Activated CD8-positive, alpha-beta memory T cell treated with anti-CD3 and anti-CD28 coated beads for 24 hours (primary cell): ENCODE measurements around the gene PRKN.
"Not testable (repeated sequence)": the region's sequence is repeated elsewhere in the genome, so short reads cannot be mapped to it uniquely, and the experiment has no call there.

Experiments used
- DNase-seq: peaks from one replicate; pipeline ENCODE4 v3.0.0-alpha.2; 2020

PRKN gene

GRCh38 chr6:162438980-162439379 lies 288.6 kb downstream of the PRKN start:
- no peak for DNase-seq

DNA sequence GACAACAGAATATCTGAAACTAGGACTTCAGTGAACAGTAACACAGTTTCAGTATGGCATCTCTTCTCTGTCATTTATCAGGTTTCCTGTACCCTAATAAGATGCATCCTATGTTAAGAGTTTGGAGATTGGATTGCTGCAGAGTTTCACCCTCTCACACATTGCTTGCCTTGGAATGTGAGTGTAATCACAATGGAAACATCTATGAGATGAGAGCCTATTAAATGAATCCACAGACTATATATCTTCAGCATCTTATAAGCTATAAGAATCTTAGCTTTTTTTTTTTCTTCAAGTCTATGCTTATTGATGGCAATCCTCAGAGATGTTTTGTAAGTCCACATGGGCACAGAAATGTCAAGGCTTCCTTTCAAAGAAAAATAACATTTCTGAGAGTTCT lies 292.5 kb downstream of the PRKN start:
- no peak for DNase-seq

GRCh38 chr6:162421004-162421403 lies 306.6 kb downstream of the PRKN start:
- DNase-seq, result no peak

GRCh38 chr6:162416831-162417537 lies 310.6 kb downstream of the PRKN start:
- no peak for DNase-seq

DNA sequence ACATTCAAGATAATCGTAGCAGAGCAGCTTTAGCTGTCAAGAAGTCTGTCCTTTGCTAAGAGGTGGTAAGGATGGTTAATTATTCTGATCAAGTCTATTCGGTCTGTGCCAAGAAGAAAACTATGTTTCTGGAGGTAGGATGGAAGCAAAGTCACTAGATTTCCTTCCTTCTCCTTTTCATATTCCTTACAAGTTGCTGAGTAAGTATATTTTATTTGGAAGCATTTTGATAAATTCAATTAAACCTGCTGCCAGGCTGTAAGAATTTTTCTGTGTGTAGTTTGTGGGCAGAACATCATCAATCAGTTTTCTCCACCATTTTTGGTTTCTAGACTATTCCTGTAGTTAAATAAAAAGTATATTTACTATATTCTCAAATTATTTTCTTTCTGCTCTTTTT lies 311.3 kb downstream of the PRKN start:
- DNase-seq, result no peak

DNA sequence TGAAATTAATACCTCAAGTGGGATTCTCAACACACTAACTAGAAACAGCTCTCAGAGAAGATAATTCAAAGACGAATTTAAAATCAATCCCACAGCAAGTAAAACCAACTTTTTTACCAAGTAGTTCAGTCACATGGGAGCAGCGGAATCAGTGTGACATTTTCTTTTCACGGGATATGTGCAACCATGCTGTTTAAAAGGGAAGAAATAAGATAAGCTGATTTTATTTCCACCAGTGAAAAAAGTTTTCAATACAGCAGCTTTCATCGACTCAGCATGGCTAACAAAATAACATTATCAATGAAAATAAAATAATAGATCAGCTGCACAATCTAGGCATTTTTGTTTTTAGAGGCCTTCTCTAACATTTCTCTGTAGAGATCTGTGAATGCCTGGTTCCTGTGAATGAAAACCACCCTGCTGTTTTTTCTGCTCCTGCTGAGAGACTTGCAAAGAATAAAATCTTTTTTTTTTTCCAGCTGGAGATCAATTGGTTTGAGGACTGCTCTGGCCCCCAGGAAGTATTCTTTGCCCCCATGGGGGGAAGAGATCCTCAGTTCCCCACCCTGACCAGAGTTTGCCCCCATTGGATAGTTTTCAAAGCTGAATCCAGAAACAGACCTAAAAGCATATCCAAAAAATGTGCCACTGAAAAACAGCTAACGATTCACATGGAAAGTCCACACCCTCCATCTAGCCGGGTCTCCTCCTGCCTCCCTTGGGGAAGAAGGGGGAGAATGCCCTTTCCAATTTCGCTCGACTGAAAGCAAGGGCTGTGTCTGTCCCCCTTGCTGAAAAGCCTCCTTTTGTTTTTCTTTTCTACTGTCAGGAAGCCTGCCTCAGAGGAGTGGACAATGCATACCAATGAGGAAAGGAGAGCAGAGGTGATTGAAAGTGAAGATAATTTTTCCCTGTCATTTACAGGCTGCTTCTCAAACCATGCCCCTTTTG lies 317.6 kb downstream of the PRKN start:
- no peak for DNase-seq

- DNase-seq, result no peak
These were observed 318.6 kb downstream of the PRKN start for GRCh38 chr6:162408826-162409535.

- no peak for DNase-seq
These were observed 322.6 kb downstream of the PRKN start for GRCh38 chr6:162404951-162405350.

GRCh38 chr6:162403031-162403430 lies 324.5 kb downstream of the PRKN start:
- DNase-seq, result no peak

GRCh38 chr6:162395181-162395580 lies 332.4 kb downstream of the PRKN start:
- no peak for DNase-seq

DNA sequence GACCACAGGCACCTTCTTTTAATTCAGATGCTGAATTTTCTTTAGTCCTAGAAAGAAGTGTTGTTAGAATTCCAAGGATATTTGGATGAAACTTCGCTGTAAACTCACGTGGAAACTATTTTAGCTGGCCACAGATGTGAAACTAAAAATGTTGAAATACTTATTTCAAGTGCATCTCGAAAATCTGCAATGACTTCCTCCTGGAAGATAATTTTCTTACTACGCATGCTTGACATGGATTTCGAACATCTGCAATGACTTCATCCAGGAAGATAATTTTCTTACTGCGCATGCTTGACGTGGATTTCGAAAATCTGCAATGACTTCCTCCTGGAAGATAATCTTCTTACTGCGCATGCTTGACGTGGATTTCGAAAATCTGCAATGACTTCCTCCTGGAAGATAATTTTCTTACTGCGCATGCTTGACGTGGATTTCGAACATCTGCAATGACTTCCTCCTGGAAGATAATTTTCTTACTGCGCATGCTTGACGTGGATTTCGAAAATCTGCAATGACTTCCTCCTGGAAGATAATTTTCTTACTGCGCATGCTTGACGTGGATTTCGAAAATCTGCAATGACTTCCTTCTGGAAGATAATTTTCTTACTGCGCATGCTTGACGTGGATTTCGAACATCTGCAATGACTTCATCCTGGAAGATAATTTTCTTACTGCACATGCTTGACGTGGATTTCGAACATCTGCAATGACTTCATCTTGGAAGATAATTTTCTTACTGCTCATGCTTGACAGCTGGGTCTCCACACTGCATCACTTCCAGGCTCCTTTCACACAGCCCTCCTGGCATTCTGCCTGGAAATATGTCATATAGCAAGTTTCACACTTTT lies 336.4 kb downstream of the PRKN start:
- DNase-seq, result not testable (repeated sequence)

DNA sequence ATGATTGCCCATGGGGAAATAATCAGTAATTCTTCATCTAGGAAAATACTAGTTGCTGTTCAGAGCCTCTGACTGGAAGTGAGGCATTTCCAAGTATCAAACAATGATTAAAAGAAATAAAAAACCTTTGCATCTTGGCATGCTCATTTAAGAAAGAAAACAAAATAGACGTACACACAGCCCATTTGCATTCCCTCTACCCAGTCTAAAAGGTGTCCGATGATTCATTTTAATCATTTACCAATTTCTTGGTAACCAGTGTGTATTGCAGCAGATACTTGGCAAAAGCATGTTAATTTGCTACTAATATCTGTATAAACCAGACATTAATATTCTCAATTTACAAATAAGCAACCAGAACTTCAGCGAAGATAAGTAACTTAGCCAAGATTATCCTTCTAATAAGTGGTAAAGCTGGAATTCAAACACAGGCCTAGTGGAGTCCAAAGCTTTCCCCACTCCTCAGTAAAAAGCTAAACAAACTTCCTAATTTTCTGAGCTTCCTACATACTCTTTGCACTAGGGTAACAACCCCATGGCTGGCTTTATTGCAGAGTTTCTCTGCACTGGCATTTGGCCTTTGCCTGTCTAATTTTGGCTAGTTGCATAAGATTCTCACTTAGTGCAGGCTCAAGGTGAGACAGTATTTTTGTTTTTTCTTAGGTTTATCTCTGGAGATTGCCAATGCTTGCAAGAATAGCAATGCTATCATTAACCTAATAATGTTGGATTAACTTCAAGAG lies 338.1 kb downstream of the PRKN start:
- DNase-seq, result no peak

DNA sequence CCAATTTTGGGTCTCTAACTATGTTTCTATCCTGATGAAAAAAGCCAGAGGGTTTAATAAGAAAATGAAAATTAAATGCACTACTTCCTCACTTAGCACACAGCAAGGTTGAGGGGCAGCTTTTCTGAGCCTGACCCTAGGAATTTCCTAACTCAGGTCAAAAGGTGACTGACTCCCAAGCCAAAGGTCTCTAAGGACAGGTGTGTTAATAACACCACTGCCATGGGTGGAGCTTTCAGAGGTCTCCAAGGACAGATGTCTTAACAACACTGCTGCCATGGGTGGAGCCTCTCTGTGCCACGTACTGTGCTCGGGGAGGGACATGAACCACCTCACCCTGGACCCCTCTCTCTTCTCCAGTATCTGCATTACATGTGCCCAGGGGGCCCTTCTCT lies 339.2 kb downstream of the PRKN start:
- DNase-seq, result no peak

DNA sequence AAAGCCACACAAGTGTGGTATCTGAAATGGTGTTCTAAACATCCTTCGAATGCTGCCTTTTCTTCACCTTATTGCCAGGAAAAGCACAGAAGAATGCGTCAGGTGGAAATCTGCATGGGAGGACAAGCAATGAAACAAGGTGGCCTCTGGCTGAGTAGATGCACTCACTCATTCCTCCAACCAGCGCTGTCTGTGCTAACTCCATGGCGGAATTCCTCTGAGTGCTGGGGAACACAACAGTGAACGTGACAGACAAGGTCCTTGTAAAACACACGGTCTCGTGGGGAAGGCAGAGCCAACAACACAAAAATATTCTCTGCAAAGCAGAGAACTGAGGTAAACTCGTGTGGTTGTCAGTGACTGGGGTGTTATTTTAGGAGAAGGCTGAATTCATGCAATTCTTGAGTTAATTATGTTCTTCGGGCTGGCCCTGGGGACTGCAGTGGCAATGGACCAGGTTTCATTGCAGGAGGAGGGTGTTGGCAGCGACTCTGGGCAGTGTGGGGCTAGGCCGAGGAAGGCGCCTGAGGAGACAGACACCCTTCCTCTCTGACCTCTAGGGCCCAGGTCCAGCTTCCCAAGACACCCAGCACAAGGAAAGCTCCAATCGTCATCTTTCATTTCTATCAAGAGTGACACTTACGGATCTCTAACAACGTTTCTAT lies 339.7 kb downstream of the PRKN start:
- DNase-seq, result no peak

- no peak for DNase-seq
These were observed 341.6 kb downstream of the PRKN start for GRCh38 chr6:162385980-162386379.

DNA sequence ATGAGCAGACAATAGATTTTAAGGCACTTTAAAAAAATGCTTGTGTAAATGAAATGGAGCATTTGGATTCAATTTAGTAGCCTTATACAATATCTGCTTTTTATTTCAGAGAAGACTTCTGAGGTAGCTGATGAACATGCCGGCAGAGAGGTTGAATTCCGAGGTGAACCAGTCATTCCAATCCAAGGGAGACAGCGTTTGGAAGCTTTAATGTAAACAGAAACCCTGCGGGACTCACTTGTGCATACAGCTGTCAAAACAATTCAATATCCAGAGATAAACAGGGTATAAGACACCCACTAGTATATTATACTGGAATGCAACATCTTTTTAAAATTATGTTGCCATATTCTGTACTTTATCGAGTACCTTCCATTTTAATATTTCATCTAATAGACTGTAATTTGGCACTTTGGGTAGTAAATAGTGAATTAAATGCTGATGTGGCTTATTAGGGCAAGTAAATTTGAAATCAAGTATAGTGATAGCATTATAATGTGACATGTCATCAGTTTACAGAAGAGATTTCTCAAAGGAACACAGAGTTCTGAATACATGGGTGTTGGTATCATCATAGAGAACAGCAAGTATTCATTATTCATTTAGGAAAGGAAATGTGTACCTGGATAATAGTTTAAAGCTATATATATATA lies 347.7 kb downstream of the PRKN start:
- no peak for DNase-seq

GRCh38 chr6:162377735-162378134 lies 349.8 kb downstream of the PRKN start:
- DNase-seq, result no peak

GRCh38 chr6:162373868-162374267 lies 353.7 kb downstream of the PRKN start:
- no peak for DNase-seq

GRCh38 chr6:162373192-162373591 lies 354.4 kb downstream of the PRKN start:
- DNase-seq, result no peak

GRCh38 chr6:162372106-162372505 lies 355.5 kb downstream of the PRKN start:
- DNase-seq, result no peak

- no peak for DNase-seq
These were observed 356.4 kb downstream of the PRKN start for GRCh38 chr6:162371121-162371520.
